Suprapubic skin (tissue), 4 donors: ENCODE results near the gene CALML6. TPM values are rescaled to one million over a fixed set of nuclear protein-coding genes. Genes with fewer than 3 reads are reported as not detected.
"Not testable (repeated sequence)": the region's sequence is repeated elsewhere in the genome, so short reads cannot be mapped to it uniquely, and the experiment has no call there.

Experiments used
- DNase-seq, 2 donors: peaks; one replicate each; pipeline ENCODE4 v3.0.0-alpha.2; 2019; ENCODE audit warnings: low spot score in 2 of 2
- H3K27ac ChIP-seq: fragments of 200-600 bp; sonication (generic); one replicate; pipeline ENCODE4 v1.5.1; 2019
- H3K27me3 ChIP-seq: fragments of 200-600 bp; sonication (generic); one replicate; pipeline ENCODE4 v1.5.1; 2019
- H3K36me3 ChIP-seq: fragments of 200-600 bp; sonication (generic); one replicate; pipeline ENCODE4 v1.5.1; 2019
- H3K4me1 ChIP-seq: fragments of 200-600 bp; sonication (generic); one replicate; pipeline ENCODE4 v1.5.1; 2019
- H3K4me3 ChIP-seq: fragments of 200-600 bp; sonication (generic); one replicate; pipeline ENCODE4 v1.5.1; 2019; ENCODE audit warnings: mild to moderate bottlenecking
- H3K9me3 ChIP-seq: fragments of 200-600 bp; sonication (generic); one replicate; pipeline ENCODE4 v1.5.1; 2019
- EP300 ChIP-seq: sonication (generic); formaldehyde crosslinking; IDR thresholded peaks from one replicate; pipeline ENCODE4 v1.6.1; 2017; ENCODE audit warnings: antibody characterized with exemption
- POLR2A ChIP-seq, 2 donors: fragments of 450-650 bp; IDR thresholded peaks; one replicate each; pipeline ENCODE4 v1.6.1; 2017; ENCODE audit warnings: antibody characterized with exemption in 2 of 2, mild to moderate bottlenecking in 2 of 2, moderate library complexity in 2 of 2
- POLR2AphosphoS5 ChIP-seq, 3 donors: sonication (generic); formaldehyde crosslinking; IDR thresholded peaks; one replicate each; pipeline ENCODE4 v1.6.1; 2017; ENCODE audit warnings: antibody characterized with exemption in 3 of 3
- WGBS: methylation state at CpG from one replicate; pipeline ENCODE4 v1.1.5; 2018; 5-methylcytosine and 5-hydroxymethylcytosine counted together
- total RNA-seq, 4 donors: library from RNA; depleted of rRNA; stranded (reverse); fragments of >200 nt; gene quantifications; one replicate each; pipeline ENCODE4 v1.1.0, GENCODE V29; 2016
- TF ChIP-seq, protein P1 (sequence below), 2 donors: fragments of 200-600 bp in 1 of 2; fragments of 450-650 bp in 1 of 2; sonication (generic) in 1 of 2; IDR thresholded peaks; one replicate each; pipeline ENCODE4 v1.5.1; 2016 to 2019; ENCODE audit warnings: antibody characterized with exemption in 2 of 2, mild to moderate bottlenecking in 1 of 2, moderate library complexity in 1 of 2

Gene CALML6
- total RNA-seq, 4 donors from 2014 or later, result 0.30 to 3.3 (median 0.81) TPM; not detected in 1

DNA sequence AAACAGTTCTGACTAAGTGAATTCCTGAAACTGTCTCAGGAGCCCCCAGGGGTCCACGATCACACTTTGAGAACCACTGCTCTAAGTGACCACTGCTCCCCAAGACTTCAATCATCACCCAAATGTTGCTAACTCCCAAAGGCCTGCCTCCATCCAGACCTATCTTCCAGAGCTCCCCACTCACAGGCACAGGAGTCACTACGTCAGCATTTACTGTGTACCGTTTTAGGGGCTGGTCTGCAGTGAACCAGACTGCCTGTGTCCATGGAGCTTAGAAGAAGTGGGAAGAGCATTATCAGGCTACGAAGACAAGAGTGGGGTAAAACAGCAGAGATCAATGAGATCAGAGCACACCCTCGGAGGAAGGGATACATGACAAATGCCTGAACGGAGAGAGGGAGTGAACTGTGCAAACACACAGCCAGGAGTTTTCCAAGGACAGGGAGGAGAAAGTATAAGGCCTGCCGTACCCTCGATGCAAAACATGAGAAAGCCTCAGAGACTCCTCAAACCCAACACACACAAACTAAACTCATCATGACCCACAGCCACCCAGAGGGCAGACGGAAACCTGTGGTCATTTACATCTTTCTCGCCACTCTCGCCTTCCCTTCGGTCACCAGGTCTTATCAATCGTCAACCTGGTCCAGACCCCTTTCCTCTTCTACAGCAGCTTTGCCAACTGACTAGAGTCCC is 34.3 kb upstream of the CALML6 start:
- no peaks in the 10 kb centered on the region for H3K9me3 ChIP-seq
- H3K27ac ChIP-seq, result no peak overlapping the region
- H3K4me1 ChIP-seq, result peaks cover 53% of the 10 kb centered on the region
- no peak for DNase-seq
- H3K36me3 ChIP-seq, result peaks cover 3% of the 10 kb centered on the region
- 58% methylated on average over 13 of the region's 13 CpGs for WGBS
- no peak overlapping the region for H3K4me3 ChIP-seq
- H3K27me3 ChIP-seq, result no peaks in the 10 kb centered on the region
- TF ChIP-seq, protein P1, sequence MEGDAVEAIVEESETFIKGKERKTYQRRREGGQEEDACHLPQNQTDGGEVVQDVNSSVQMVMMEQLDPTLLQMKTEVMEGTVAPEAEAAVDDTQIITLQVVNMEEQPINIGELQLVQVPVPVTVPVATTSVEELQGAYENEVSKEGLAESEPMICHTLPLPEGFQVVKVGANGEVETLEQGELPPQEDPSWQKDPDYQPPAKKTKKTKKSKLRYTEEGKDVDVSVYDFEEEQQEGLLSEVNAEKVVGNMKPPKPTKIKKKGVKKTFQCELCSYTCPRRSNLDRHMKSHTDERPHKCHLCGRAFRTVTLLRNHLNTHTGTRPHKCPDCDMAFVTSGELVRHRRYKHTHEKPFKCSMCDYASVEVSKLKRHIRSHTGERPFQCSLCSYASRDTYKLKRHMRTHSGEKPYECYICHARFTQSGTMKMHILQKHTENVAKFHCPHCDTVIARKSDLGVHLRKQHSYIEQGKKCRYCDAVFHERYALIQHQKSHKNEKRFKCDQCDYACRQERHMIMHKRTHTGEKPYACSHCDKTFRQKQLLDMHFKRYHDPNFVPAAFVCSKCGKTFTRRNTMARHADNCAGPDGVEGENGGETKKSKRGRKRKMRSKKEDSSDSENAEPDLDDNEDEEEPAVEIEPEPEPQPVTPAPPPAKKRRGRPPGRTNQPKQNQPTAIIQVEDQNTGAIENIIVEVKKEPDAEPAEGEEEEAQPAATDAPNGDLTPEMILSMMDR (IDR thresholded peaks at IDR 0.05), result no peak
- TF ChIP-seq POLR2A (IDR thresholded peaks at IDR 0.05) (no peak), EP300 (no peak), POLR2AphosphoS5 (IDR thresholded peaks at IDR 0.05) (no peak)

DNA sequence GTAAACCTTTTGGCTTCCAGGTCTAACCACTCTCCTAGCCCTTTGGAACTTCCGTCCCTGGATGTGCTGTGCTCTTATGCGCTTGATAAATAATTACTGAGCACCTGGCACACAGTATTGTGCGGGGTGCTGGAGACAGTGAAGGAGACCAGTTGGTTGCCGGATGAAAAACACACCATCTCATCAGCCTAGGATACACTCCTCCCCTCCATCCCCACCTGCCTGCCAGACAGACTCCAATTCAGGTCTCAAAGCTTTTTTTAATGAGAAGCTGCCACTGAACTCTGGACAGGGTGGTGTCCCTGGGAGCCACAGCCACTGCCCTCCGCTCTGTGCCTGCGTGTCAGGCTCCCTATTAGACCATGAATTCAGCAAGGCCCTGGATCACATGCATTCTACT is 33.3 kb upstream of the CALML6 start:
- WGBS, result 85% methylated on average over 6 of the region's 6 CpGs
- no peak for TF ChIP-seq EP300
- no peak for TF ChIP-seq POLR2A (IDR thresholded peaks at IDR 0.05)
- no peak for TF ChIP-seq POLR2AphosphoS5 (IDR thresholded peaks at IDR 0.05)
- TF ChIP-seq, protein P1 (IDR thresholded peaks at IDR 0.05), result no peak
- Histone ChIP-seq H3K27me3 (no peaks in the 10 kb centered on the region), H3K4me1 (peaks cover 52% of the 10 kb centered on the region), H3K4me3 (no peak overlapping the region), H3K9me3 (no peaks in the 10 kb centered on the region), H3K27ac (no peak overlapping the region), H3K36me3 (peaks cover 3% of the 10 kb centered on the region)
- DNase-seq, result no peak

DNA sequence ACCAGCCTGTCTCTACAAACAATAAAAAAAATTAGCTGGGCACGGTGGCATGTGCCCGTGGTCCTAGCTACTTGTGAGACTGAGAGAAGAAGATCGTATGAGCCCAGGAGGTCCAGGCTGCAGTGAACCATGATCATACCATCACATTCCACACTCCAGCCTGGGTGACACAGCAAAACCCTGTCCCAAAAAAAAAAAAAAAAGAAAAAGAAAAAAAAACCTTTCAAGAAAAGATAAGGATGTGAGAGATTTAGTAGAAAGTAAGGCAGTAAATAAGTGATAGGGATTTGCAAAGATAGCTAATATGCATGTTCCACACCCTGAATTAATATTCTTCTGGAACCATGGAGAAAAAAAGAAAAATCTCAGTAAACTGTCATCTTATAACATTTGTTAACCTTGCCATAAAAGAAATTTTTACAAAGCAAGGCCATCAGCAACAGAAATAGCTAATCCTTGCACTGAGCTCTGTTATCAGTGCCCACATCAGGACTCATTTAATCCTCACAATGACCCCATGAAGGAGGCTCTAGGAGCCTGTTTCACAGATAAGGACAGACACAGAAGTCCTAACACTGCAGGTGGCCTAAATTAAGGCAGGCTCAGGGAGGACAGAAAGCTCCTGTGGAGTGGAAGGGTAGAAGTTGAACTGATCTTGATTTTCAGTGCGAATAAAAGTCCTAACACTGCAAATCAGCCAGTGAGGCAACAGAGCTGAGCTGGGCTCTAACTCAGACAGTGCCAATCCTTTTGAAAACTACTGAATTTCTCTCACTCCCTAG is 31.8 kb upstream of the CALML6 start:
- no peaks in the 10 kb centered on the region for H3K27me3 ChIP-seq
- no peak for DNase-seq
- H3K27ac ChIP-seq, result no peak overlapping the region
- peaks cover 62% of the 10 kb centered on the region for H3K4me1 ChIP-seq
- 40% methylated on average over 4 of the region's 4 CpGs for WGBS
- TF ChIP-seq EP300 (no peak), POLR2A (IDR thresholded peaks at IDR 0.05) (no peak), POLR2AphosphoS5 (IDR thresholded peaks at IDR 0.05) (no peak)
- TF ChIP-seq, protein P1 (IDR thresholded peaks at IDR 0.05), result no peak
- H3K4me3 ChIP-seq, result no peak overlapping the region
- H3K36me3 ChIP-seq, result peaks cover 3% of the 10 kb centered on the region
- no peaks in the 10 kb centered on the region for H3K9me3 ChIP-seq

DNA sequence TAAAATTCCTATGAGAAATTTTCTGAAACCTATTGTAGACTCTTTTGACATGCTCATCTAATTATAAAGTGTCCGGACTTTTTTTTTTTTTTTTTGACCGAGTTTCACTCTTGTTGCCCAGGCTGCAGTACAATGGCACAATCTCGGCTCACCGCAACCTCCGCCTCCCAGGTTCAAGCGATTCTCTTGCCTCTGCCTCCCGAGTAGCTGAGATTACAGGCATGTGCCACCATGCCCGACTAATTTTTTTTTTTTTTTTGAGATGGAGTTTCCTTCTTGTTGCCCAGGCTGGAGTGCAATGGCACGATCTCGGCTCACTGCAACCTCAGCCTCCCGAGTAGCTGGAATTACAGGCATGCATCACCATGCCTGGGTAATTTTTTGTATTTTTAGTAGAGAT is 31.2 kb upstream of the CALML6 start:
- not testable (repeated sequence) for H3K9me3 ChIP-seq, H3K27ac ChIP-seq, H3K27me3 ChIP-seq, H3K4me3 ChIP-seq, DNase-seq, H3K36me3 ChIP-seq
- 68% methylated on average over 11 of the region's 11 CpGs for WGBS
- peaks cover 63% of the 10 kb centered on the region for H3K4me1 ChIP-seq

DNA sequence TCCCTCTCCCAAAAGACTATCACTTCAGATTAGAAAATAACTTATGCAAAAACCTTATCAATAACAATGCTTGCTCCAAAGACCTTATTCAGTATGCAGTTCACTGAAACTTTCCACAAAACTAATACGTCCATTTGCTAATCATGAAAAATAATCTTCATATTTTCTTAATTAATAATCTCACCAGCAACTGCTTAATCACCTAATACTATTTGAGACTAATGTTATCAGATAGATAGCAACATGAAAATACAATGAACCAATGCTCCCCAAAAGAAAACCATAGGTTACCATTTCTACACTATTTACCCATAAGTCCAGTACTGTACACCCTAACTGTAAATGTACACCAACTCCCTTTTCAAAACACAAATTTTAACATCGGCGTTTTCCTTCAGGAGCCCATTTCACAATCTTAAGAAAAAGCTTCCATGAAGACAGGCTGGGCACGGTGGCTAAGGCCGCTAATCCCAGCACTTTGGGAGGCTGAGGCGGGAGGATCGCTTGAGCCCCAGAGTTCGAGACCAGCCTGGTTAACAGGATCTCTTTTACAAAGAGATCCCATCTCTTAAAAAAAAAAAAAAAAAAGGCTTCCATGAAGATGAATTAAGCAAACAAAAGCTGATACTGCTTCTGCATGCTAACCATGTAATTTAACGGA is 25.8 kb upstream of the CALML6 start:
- Histone ChIP-seq H3K4me1 (peaks cover 65% of the 10 kb centered on the region), H3K4me3 (peak overlapping the region; percentile 90), H3K27ac (peak overlapping the region; percentile 98)

More for the DNA sequence above, 25.8 kb upstream of the CALML6 start:
- WGBS, result 5% methylated on average over 9 of the region's 9 CpGs
- no peak for TF ChIP-seq POLR2AphosphoS5 (IDR thresholded peaks at IDR 0.05)
- TF ChIP-seq POLR2A (IDR thresholded peaks at IDR 0.05), result no peak
- TF ChIP-seq EP300, result no peak
- TF ChIP-seq, protein P1 (IDR thresholded peaks at IDR 0.05), result no peak
- H3K9me3 ChIP-seq, result no peaks in the 10 kb centered on the region
- no peaks in the 10 kb centered on the region for H3K27me3 ChIP-seq
- DNase-seq, result no peak
- peaks cover 2% of the 10 kb centered on the region for H3K36me3 ChIP-seq
